ENCODE results near the gene LIF.
"Not testable (repeated sequence)": the region's sequence is repeated elsewhere in the genome, so short reads cannot be mapped to it uniquely, and the experiment has no call there.

Gene LIF

GRCh38 chr22:30204015-30204741 is 42.4 kb downstream of the LIF start:
- DNase-seq, result no peak

GRCh38 chr22:30202531-30203006 is 44.0 kb downstream of the LIF start:
- no peak for DNase-seq

DNA sequence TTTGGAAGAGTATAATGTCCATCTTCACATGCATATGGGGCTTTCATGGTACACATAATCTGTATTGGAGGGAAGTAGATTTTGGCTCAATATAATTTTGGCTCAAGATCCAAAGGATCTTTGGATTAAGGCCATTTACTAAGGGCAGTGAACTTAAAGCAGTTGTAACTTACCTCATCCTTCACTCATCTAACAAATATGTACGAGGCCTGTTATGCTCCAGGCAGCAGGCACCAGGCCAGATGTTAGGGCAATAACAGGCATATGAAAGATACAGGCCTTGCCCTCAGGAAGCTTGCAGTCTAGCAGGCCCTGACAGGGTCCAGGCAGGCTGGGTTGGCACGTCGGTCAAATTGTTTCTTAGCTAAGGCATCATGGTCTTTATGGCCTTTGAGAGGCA is 44.6 kb downstream of the LIF start:
- no peak for DNase-seq

- DNase-seq, result not testable (repeated sequence)
These were observed 45.7 kb downstream of the LIF start for GRCh38 chr22:30200905-30201304.

- no peak for DNase-seq
These were observed 47.6 kb downstream of the LIF start for GRCh38 chr22:30198921-30199320.

DNA sequence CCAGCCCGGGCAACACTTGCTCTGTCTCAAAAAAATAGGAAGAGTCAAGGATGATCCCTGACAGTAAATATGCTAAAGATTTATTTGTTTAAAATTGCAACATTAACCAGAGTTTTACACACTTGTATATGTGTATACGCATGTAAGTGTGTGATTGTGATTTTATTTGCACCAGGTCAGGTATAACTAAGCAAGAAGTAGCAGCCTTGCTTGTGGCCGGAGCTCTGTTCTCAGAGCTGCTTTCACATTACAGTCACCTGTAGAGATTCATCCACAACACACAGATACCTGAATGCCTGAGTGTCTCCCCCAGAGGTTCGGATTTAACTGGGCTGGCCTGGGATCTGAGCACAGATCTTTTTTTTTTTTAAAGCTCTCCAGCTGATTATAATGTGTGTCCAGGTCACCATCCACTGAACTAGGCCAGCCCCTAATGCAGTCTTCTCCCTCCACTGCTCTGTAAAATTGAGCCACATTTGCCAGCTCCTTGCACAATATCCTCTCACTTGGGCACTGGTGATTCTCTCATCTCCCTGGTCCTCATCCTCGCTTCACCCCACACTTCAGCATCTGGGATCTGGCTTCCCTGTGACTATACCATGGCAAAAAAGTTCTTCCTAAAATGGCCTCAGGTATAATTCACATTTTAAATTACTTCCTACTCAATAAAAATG is 48.3 kb downstream of the LIF start:
- DNase-seq, result no peak

DNA sequence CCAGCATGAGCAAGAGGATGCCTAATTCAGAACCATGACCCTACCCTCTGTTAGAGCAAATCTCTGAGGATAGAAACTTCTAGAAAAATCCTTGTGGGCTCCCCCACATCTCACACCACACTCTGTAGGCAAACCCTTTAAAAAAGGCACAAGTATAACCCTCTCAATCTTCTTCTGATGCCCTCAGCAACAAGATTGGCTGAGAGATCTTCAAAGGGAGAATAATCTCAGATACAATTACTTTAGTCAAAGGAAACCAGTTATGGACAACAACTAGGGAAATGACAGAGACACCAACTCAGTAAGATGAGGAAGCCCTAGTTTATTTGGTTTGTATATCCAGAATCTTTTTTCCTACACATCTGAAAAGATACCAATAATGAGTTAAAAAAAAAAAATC is 49.2 kb downstream of the LIF start:
- no peak for DNase-seq

- DNase-seq, result no peak
These were observed 49.7 kb downstream of the LIF start for GRCh38 chr22:30196880-30197336.

DNA sequence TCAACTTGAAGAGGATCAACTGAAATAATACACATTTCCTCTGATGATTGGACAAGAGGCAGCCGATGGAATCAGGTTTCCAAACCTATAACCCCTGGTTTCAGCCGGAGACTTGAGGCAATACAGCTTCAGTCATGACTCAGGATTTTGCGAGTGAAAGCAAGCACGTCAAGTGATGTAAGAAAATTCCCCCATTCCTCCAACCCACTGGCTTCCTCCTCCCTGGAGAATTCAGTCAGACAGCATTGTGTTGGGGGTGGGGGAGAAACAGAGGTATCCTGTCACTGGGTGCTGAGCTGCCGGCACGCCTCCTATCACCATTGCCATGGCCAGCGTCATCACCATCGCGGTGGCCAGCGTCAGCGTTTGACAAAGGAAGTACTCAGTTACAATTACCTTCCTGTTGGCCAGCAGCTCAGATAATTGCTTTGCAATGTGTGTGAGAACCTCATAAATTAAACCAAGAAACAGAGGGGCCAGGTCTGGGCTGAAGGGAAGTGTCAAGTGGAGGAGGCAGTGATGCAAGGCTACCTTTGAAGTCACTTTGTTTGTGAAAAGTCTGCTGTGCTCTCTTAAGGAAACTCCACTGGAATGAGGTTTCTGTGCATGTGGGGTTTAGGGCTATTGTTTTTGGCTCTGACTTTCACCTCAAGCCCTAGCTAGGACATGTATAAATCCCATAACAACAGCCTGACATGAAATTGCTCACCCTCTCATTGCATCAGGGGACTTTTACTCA is 50.2 kb downstream of the LIF start:
- DNase-seq, result peak; percentile 100

- no peak for DNase-seq
These were observed 51.1 kb downstream of the LIF start for GRCh38 chr22:30195245-30196140.

DNA sequence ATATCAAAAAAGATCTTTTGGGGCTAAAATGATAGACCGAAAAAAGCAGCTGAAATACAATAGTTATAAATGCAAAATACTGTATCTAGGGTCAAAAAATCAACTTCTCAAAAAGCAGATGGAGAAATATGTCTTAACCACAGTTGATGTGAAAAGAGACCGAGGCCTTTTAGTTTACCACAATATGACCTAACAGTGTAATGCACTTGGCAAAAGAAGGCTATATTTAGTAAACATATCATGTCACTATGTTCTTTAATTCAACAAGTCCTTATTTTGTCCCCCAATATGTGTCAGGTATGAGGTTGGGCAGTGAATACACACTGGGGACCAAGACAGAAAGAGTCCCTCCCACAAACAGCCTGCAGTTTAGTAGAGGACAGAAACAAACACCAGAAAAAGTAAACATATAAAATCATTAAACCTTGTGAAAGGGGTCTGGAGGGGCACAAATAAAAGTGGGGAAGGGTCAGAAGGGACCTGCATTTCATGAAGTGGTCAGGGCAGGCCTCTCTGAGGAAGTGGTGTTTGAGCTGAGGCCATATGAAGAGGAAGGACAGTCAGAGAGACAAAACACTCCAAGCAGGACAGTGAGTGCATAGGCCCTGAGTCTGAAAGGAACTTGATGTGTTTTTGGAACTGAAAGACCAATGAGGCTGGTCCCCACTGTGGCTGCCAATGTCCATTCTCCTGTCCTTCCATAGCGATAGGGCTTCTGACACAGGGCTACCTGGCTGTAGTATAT is 53.4 kb downstream of the LIF start:
- no peak for DNase-seq

DNA sequence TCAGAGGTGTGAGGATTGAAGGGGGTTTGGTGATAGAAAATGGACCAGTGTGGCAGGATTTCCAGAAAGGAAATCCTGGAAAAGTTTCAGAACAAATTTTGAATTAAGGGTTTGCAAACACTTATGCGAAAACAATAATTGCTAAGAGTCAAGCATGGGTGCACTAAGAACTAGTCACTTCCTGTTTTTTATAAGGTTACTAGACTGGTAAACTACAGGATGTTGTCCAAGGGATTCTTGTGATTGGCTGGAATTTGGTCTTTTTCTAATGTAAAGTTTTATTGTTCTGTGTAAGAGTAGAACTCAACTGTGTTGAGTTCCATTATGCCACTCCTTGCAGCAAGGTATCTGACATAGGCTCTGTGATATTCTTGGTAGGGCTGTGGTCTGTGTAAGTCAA is 54.1 kb downstream of the LIF start:
- DNase-seq, result no peak

- DNase-seq, result no peak
These were observed 55.4 kb downstream of the LIF start for GRCh38 chr22:30191040-30191701.

- DNase-seq, result no peak
These were observed 56.0 kb downstream of the LIF start for GRCh38 chr22:30190574-30190973.
